HG03108 (cell line): ENCODE measurements around the gene LRRK1.

ENCODE experiments used
- ATAC-seq: cut with Tn5 transposase; IDR thresholded peaks from one replicate; pipeline ENCODE4 v1.9.1; 2021; ENCODE audit warnings: moderate library complexity; ENCODE audit not compliant: unreplicated experiment

LRRK1 gene

GRCh38 chr15:101036189-101036588 lies 117.0 kb downstream of the LRRK1 start:
- ATAC-seq, result no peak

GRCh38 chr15:101037090-101037830 lies 118.1 kb downstream of the LRRK1 start:
- ATAC-seq, result no peak

GRCh38 chr15:101038327-101039003 lies 119.3 kb downstream of the LRRK1 start:
- ATAC-seq, result no peak

GRCh38 chr15:101039461-101039860 lies 120.3 kb downstream of the LRRK1 start:
- ATAC-seq, result no peak

- no peak for ATAC-seq
Measured at GRCh38 chr15:101042320-101042719, 123.2 kb downstream of the LRRK1 start.

- no peak for ATAC-seq
Measured at GRCh38 chr15:101043011-101043410, 123.9 kb downstream of the LRRK1 start.

- ATAC-seq, result no peak
Measured at GRCh38 chr15:101043911-101044624, 124.9 kb downstream of the LRRK1 start.

- ATAC-seq, result no peak
Measured at GRCh38 chr15:101044625-101045235, 125.6 kb downstream of the LRRK1 start.

GRCh38 chr15:101045236-101045646 lies 126.1 kb downstream of the LRRK1 start:
- ATAC-seq, result no peak

GRCh38 chr15:101045835-101046691 lies 126.9 kb downstream of the LRRK1 start:
- no peak for ATAC-seq

- ATAC-seq, result no peak
Measured at GRCh38 chr15:101046826-101047225, 127.7 kb downstream of the LRRK1 start.

- ATAC-seq, result no peak
Measured at GRCh38 chr15:101047301-101047781, 128.2 kb downstream of the LRRK1 start.

GRCh38 chr15:101048176-101048575 lies 129.0 kb downstream of the LRRK1 start:
- no peak for ATAC-seq

- no peak for ATAC-seq
Measured at GRCh38 chr15:101048581-101049030, 129.4 kb downstream of the LRRK1 start.

- ATAC-seq, result no peak
Measured at GRCh38 chr15:101049282-101049681, 130.1 kb downstream of the LRRK1 start.

GRCh38 chr15:101049856-101050622 lies 130.9 kb downstream of the LRRK1 start:
- no peak for ATAC-seq

GRCh38 chr15:101050623-101051290 lies 131.6 kb downstream of the LRRK1 start:
- no peak for ATAC-seq

- ATAC-seq, result no peak
Measured at GRCh38 chr15:101051291-101052030, 132.3 kb downstream of the LRRK1 start.
